ENCODE data around the gene ZNF217.

The ZNF217 gene

DNA sequence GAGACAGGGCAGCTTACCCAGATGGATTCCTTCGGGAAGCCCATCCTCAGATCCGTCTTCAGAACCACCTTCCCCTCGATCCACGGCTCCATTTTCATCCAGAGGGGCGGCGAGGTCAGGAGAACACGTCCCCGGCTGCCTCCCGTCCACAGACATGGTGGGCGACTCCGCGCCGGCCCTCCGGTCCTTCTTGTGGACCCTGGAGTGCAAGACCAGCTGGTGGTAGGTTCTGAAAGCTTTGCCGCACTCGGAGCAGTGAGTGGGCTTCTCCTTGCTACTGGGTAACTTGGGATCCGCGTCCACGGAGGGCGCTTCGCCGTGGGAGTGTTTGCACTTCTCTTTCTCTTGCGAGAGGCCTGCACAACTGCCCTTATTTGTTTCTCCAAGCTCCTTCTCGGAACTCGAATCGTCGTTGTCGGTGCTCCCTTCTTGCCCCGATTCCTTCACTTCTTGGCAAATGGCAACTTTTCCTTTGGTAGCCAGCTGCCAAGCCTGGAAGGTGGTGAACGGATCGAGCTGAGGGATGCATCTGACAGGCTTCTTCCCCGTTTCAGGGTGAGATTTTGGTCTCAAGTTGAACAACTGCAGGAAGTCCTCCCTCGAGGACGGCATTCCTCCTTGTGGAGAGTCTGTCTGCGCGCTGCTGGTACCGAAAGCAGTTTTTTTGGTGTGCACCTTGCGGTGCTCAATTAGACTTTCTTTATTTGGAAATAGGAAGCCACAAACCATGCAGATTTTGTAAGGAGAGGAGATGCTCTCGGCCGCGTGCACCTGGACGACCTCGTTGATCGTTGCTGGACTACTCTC, 12.0 kb downstream of the ZNF217 start:
- no peaks in the 10 kb centered on the region for H3K9me3 ChIP-seq (ENCODE audit: control insufficient read depth, low read length)
- no peak overlapping the region for H3K4me3 ChIP-seq (ENCODE audit: extremely low read depth, insufficient read depth, low read length, poor library complexity, severe bottlenecking)
- H3K36me3 ChIP-seq (ENCODE audit: control insufficient read depth, insufficient read depth, low read length) = peaks cover 62% of the 10 kb centered on the region
- H3K27ac ChIP-seq (ENCODE audit: low read depth, low read length, severe bottlenecking) = no peak overlapping the region
- 95% methylated on average over 43 to 44 of the region's 44 CpGs for WGBS, 2 experiments (ENCODE audit: insufficient coverage in 2 of 2)
- peaks cover 47% of the 10 kb centered on the region for H3K4me1 ChIP-seq (ENCODE audit: control insufficient read depth, insufficient read depth, low read length, poor library complexity, severe bottlenecking)

GRCh38 chr20:53580376-53581111, 13.1 kb downstream of the ZNF217 start:
- peak overlapping the region; percentile 2 for H3K27ac ChIP-seq (ENCODE audit: low read depth, low read length, severe bottlenecking)
- WGBS, 2 experiments (ENCODE audit: insufficient coverage in 2 of 2) = 84 to 95% methylated on average over 6 to 7 of the region's 7 CpGs
- H3K36me3 ChIP-seq (ENCODE audit: control insufficient read depth, insufficient read depth, low read length) = peaks cover 73% of the 10 kb centered on the region
- H3K4me3 ChIP-seq (ENCODE audit: extremely low read depth, insufficient read depth, low read length, poor library complexity, severe bottlenecking) = no peak overlapping the region
- H3K4me1 ChIP-seq (ENCODE audit: control insufficient read depth, insufficient read depth, low read length, poor library complexity, severe bottlenecking) = peaks cover 38% of the 10 kb centered on the region
- no peaks in the 10 kb centered on the region for H3K9me3 ChIP-seq (ENCODE audit: control insufficient read depth, low read length)

DNA sequence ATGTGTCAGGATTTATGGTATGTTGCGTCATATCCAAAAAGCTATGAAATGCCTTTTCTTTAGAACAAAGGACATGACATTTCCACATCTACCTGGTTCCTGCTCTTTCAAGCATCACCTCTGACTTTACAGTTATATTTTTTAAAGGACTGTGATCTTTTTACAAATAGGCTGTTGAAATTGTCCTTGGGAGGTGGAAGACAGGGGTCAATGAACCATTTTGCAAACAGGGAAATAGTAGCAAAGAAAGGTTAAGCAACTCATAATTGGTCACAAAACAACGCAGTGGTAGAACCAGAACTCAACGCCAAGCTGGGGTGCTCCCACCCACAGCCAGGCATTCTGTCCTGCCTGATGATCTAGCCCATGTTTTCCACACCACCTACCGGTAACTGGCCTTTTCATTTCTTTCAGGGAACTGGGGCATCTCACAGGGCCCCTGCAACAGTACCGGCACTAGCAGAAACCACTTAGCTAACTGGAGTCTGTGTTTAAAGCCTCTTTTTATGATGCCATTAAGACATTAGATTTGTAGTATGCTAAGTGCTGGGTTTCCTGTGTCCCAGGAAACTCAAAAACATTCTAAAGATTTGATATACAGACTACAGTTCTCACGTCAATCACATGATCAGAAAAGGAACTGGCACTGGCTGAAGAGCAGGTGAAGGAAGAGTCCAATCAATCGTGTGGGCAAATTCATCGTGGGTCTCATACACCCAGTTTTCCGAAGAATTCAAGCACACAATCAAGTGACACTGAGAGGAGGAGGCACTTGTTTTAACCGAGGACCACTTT, 13.9 kb downstream of the ZNF217 start:
- no peaks in the 10 kb centered on the region for H3K9me3 ChIP-seq (ENCODE audit: control insufficient read depth, low read length)
- H3K4me1 ChIP-seq (ENCODE audit: control insufficient read depth, insufficient read depth, low read length, poor library complexity, severe bottlenecking) = peaks cover 30% of the 10 kb centered on the region
- H3K27ac ChIP-seq (ENCODE audit: low read depth, low read length, severe bottlenecking) = peak overlapping the region; percentile 23
- H3K4me3 ChIP-seq (ENCODE audit: extremely low read depth, insufficient read depth, low read length, poor library complexity, severe bottlenecking) = no peak overlapping the region
- WGBS, 2 experiments (ENCODE audit: insufficient coverage in 2 of 2) = 77 to 92% methylated on average over 7 to 9 of the region's 10 CpGs
- peaks cover 81% of the 10 kb centered on the region for H3K36me3 ChIP-seq (ENCODE audit: control insufficient read depth, insufficient read depth, low read length)

GRCh38 chr20:53579266-53579580, 14.4 kb downstream of the ZNF217 start:
- Histone ChIP-seq H3K36me3 (ENCODE audit: control insufficient read depth, insufficient read depth, low read length) (peaks cover 86% of the 10 kb centered on the region), H3K9me3 (ENCODE audit: control insufficient read depth, low read length) (no peaks in the 10 kb centered on the region), H3K4me3 (ENCODE audit: extremely low read depth, insufficient read depth, low read length, poor library complexity, severe bottlenecking) (no peak overlapping the region), H3K27ac (ENCODE audit: low read depth, low read length, severe bottlenecking) (peak overlapping the region; percentile 16), H3K4me1 (ENCODE audit: control insufficient read depth, insufficient read depth, low read length, poor library complexity, severe bottlenecking) (peaks cover 28% of the 10 kb centered on the region)
- WGBS, 2 experiments (ENCODE audit: insufficient coverage in 2 of 2) = no CpG with 5 or more reads among the region's 2 CpGs

DNA sequence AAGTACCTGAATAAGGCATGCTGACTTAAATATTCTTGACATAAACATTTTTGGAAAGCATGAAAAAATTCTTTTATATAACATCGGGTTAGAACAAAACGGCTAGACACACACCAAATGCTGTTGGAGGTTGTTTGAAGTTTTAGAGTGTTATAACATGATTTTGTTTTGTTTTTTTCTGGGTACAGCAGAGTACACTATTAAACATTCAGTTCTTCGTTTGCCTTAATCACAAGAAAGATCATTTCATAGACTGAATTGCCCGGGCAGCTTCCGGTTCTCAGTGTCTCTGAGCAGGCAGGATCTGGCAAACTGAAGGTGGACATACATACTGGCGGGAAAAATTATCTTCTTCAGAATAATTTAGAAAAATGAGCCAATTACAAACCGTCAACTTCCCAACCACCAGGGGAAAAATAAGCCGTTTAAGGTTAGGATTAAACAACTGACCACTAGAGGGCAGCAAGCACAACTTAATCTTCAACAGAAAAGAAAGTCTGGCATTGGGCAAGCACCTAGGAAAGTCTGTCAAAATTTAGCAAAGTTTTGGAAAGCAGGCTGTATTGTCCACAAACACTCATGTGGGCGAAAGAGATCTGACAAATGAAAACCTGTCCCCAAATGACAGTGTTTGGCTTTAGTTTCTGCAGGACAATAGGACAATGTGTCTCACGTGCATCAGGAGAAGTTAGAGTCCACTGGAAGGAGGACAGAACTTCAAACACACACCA, 15.0 kb downstream of the ZNF217 start:
- peaks cover 28% of the 10 kb centered on the region for H3K4me1 ChIP-seq (ENCODE audit: control insufficient read depth, insufficient read depth, low read length, poor library complexity, severe bottlenecking)
- WGBS, 2 experiments (ENCODE audit: insufficient coverage in 2 of 2) = 58 to 60% methylated on average over 4 of the region's 10 CpGs
- H3K9me3 ChIP-seq (ENCODE audit: control insufficient read depth, low read length) = no peaks in the 10 kb centered on the region
- H3K27ac ChIP-seq (ENCODE audit: low read depth, low read length, severe bottlenecking) = peak overlapping the region; percentile 16
- peaks cover 92% of the 10 kb centered on the region for H3K36me3 ChIP-seq (ENCODE audit: control insufficient read depth, insufficient read depth, low read length)
- no peak overlapping the region for H3K4me3 ChIP-seq (ENCODE audit: extremely low read depth, insufficient read depth, low read length, poor library complexity, severe bottlenecking)

DNA sequence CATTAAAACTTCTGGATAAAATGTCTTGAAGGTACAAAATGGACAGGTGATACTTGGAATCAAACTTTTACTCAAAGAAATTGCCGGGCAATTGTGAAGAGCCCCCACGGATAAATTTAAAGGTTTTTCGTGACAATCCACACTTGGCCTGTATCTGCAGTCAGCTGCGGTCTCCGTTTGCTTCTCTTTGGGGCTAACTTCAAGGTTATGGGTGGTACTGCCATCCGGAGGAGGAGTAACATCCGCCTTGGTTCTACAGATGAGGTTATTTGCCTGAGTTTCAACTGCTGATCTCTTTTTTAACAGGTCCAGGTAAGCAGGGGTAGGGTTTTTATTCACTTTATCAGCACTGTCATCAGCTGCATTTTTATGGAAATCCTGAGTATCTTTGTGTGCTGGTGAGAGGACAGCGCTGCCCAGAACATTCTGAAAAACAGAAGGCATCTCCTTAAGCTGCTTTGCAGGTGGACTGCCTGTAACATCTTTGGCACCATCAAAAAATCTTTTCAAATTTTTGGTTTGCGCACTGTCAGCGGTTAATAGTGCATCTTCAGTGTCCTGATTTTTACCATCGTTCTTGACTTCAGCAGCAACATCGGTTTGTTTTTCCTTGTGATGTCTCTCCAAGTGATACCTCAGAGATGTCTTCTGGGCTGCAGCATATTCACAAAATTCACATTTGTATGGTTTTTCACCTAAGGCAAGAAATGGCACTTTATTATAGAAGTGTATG, 16.9 kb downstream of the ZNF217 start:
- Histone ChIP-seq H3K4me3 (ENCODE audit: extremely low read depth, insufficient read depth, low read length, poor library complexity, severe bottlenecking) (no peak overlapping the region), H3K36me3 (ENCODE audit: control insufficient read depth, insufficient read depth, low read length) (peaks cover 99% of the 10 kb centered on the region), H3K4me1 (ENCODE audit: control insufficient read depth, insufficient read depth, low read length, poor library complexity, severe bottlenecking) (peaks cover 11% of the 10 kb centered on the region), H3K9me3 (ENCODE audit: control insufficient read depth, low read length) (no peaks in the 10 kb centered on the region), H3K27ac (ENCODE audit: low read depth, low read length, severe bottlenecking) (no peak overlapping the region)
- 95 to 98% methylated on average over 11 of the region's 12 CpGs for WGBS, 2 experiments (ENCODE audit: insufficient coverage in 2 of 2)

DNA sequence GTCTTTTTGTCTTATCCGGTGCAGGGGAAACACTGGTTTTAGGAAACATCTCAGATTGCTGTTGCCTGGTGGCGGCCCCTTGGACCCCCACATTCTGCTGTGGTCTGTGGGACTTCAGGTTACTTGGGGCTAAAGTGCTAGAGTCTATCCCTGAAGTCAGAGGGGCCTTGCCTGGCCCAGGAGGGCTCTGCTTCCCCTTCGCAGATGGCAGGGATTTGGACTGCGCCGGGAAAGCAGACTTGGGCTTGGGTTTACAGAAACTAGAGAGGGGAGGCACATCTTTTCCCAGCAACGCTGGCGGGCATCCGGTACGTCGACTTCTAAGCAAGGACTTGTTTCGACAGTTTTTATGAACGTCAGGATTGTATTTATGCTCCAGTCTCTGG, 17.5 kb downstream of the ZNF217 start:
- Histone ChIP-seq H3K36me3 (ENCODE audit: control insufficient read depth, insufficient read depth, low read length) (peaks cover 98% of the 10 kb centered on the region), H3K27ac (ENCODE audit: low read depth, low read length, severe bottlenecking) (no peak overlapping the region), H3K4me1 (ENCODE audit: control insufficient read depth, insufficient read depth, low read length, poor library complexity, severe bottlenecking) (peaks cover 8% of the 10 kb centered on the region), H3K9me3 (ENCODE audit: control insufficient read depth, low read length) (no peaks in the 10 kb centered on the region), H3K4me3 (ENCODE audit: extremely low read depth, insufficient read depth, low read length, poor library complexity, severe bottlenecking) (no peak overlapping the region)
- WGBS, 2 experiments (ENCODE audit: insufficient coverage in 2 of 2) = 98 to 99% methylated on average over 12 of the region's 12 CpGs

DNA sequence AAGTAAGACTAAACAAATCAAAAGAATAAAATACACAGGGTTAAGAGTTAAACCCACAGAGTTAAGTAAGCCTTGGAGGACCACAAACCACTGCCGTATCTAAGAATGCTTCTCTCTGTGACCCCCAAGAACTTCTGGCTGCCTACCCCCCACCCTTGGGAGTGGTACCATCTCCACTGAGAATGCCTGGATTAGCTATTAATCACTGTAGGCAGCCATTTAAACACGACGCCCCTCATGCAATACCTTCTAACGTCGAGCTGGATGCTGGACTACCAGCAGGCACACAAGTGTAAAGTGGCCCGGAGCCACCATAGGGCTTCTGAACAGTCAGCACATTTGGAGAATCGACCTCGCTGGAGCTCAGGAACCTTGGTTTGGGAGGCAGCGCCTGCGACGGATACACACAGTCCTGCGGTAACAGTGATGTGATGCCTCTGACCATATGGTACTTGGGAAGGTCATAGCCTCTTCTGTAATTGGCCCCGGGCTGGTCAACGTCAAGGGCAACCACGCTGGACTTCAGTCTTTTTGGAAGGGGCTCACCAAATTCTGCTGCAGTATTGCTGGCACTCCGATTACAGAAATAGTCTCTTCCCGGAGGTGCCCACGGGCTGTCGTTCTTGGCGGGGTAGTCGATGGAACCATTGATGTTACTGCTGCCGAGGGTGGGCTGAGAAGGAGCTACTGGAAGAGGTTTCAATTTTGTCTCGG, 18.0 kb downstream of the ZNF217 start:
- peaks cover 8% of the 10 kb centered on the region for H3K4me1 ChIP-seq (ENCODE audit: control insufficient read depth, insufficient read depth, low read length, poor library complexity, severe bottlenecking)

GRCh38 chr20:53574819-53575218, 18.8 kb downstream of the ZNF217 start:
- Histone ChIP-seq H3K9me3 (ENCODE audit: control insufficient read depth, low read length) (no peaks in the 10 kb centered on the region), H3K27ac (ENCODE audit: low read depth, low read length, severe bottlenecking) (no peak overlapping the region), H3K4me3 (ENCODE audit: extremely low read depth, insufficient read depth, low read length, poor library complexity, severe bottlenecking) (no peak overlapping the region), H3K36me3 (ENCODE audit: control insufficient read depth, insufficient read depth, low read length) (peaks cover 97% of the 10 kb centered on the region), H3K4me1 (ENCODE audit: control insufficient read depth, insufficient read depth, low read length, poor library complexity, severe bottlenecking) (peaks cover 8% of the 10 kb centered on the region)
- WGBS, 2 experiments (ENCODE audit: insufficient coverage in 2 of 2) = 100% methylated on average over 6 of the region's 6 CpGs; no CpG with 5 or more reads in 1 of the 2 experiments

More for the DNA sequence above, 18.0 kb downstream of the ZNF217 start:
- Histone ChIP-seq H3K9me3 (ENCODE audit: control insufficient read depth, low read length) (no peaks in the 10 kb centered on the region), H3K36me3 (ENCODE audit: control insufficient read depth, insufficient read depth, low read length) (peaks cover 97% of the 10 kb centered on the region), H3K27ac (ENCODE audit: low read depth, low read length, severe bottlenecking) (no peak overlapping the region), H3K4me3 (ENCODE audit: extremely low read depth, insufficient read depth, low read length, poor library complexity, severe bottlenecking) (no peak overlapping the region)
- WGBS, 2 experiments (ENCODE audit: insufficient coverage in 2 of 2) = 98% methylated on average over 21 to 23 of the region's 23 CpGs

Data from mesodermal cell (in vitro differentiated cells).